ENCODE measurements around the gene MANSC1. TPM values are rescaled to one million over a fixed set of nuclear protein-coding genes. Genes with fewer than 3 reads are reported as not detected.

The MANSC1 gene
- total and polyA plus RNA-seq, 2 of the 13 experiments (the other 11 are each of a cell fraction or from before 2014, with no cell fraction given) = 1.9 to 4.2 TPM

- TF ChIP-seq TOPORS (CRISPR knock-in tag; IDR thresholded peaks at IDR 0.05) = no peak
- TF ChIP-seq MIXL1 (CRISPR knock-in tag; IDR thresholded peaks at IDR 0.05) = peak; percentile 94
- TF ChIP-seq ATF1 (CRISPR knock-in tag; IDR thresholded peaks at IDR 0.05) = no peak
Observed at GRCh38 chr12:12327802-12328201, 22.2 kb downstream of the MANSC1 start (continued).

GRCh38 chr12:12326262-12326661 lies 23.8 kb downstream of the MANSC1 start:
- H3K36me3 ChIP-seq (replicated peaks in 1 of 2; ENCODE audit: control insufficient read depth in 1 of 2, insufficient read depth in 2 of 2, low read length in 2 of 2) = no peaks in the 10 kb centered on the region
- no peak overlapping the region for H3K4me3 ChIP-seq (replicated peaks in 1 of 3; ENCODE audit: insufficient read depth in 1 of 3, low read depth in 2 of 3, low read length in 3 of 3)
- no TSS peak for BruUV-seq (replicated peaks)
- in situ Hi-C loops (cut with HindIII; ENCODE audit: extremely low pct_ligation_motif_present, low pct_unique_long_range_greater_than_20kb) = loop anchor here (10.0 kb wide), 1 partner anchor 51 kb away; no protein-coding TSS in a partner anchor
- intact Hi-C loops (cut with micrococcal nuclease; ENCODE audit: unreplicated experiment) = loop anchor here (2.0 kb wide), 1 partner anchor 243 kb away; no protein-coding TSS in a partner anchor
- no peak for TF ChIP-seq LRRFIP1 (CRISPR knock-in tag; conservative IDR thresholded peaks at IDR 0.05)
- TF ChIP-seq GPN1 (CRISPR knock-in tag; IDR thresholded peaks at IDR 0.05; ENCODE audit: borderline replicate concordance) = no peak
- TF ChIP-seq MTA3 (CRISPR knock-in tag; IDR thresholded peaks at IDR 0.05) = no peak
- no peak for TF ChIP-seq JUN (CRISPR knock-in tag; IDR thresholded peaks at IDR 0.05)
- TF ChIP-seq ZNF430 (CRISPR knock-in tag; IDR thresholded peaks at IDR 0.05) = no peak
- no peak for TF ChIP-seq POLR2G (IDR thresholded peaks at IDR 0.05; ENCODE audit: low read depth, low read length)
- TF ChIP-seq SAP130 (CRISPR knock-in tag; IDR thresholded peaks at IDR 0.05; ENCODE audit: low read depth) = no peak
- no peak for TF ChIP-seq HES4 (CRISPR knock-in tag; IDR thresholded peaks at IDR 0.05; ENCODE audit: borderline replicate concordance)
- TF ChIP-seq RFXANK (CRISPR knock-in tag; IDR thresholded peaks at IDR 0.05) = no peak
- TF ChIP-seq ZSCAN20 (CRISPR knock-in tag; IDR thresholded peaks at IDR 0.05; ENCODE audit: borderline replicate concordance) = no peak
- TF ChIP-seq, protein P1, sequence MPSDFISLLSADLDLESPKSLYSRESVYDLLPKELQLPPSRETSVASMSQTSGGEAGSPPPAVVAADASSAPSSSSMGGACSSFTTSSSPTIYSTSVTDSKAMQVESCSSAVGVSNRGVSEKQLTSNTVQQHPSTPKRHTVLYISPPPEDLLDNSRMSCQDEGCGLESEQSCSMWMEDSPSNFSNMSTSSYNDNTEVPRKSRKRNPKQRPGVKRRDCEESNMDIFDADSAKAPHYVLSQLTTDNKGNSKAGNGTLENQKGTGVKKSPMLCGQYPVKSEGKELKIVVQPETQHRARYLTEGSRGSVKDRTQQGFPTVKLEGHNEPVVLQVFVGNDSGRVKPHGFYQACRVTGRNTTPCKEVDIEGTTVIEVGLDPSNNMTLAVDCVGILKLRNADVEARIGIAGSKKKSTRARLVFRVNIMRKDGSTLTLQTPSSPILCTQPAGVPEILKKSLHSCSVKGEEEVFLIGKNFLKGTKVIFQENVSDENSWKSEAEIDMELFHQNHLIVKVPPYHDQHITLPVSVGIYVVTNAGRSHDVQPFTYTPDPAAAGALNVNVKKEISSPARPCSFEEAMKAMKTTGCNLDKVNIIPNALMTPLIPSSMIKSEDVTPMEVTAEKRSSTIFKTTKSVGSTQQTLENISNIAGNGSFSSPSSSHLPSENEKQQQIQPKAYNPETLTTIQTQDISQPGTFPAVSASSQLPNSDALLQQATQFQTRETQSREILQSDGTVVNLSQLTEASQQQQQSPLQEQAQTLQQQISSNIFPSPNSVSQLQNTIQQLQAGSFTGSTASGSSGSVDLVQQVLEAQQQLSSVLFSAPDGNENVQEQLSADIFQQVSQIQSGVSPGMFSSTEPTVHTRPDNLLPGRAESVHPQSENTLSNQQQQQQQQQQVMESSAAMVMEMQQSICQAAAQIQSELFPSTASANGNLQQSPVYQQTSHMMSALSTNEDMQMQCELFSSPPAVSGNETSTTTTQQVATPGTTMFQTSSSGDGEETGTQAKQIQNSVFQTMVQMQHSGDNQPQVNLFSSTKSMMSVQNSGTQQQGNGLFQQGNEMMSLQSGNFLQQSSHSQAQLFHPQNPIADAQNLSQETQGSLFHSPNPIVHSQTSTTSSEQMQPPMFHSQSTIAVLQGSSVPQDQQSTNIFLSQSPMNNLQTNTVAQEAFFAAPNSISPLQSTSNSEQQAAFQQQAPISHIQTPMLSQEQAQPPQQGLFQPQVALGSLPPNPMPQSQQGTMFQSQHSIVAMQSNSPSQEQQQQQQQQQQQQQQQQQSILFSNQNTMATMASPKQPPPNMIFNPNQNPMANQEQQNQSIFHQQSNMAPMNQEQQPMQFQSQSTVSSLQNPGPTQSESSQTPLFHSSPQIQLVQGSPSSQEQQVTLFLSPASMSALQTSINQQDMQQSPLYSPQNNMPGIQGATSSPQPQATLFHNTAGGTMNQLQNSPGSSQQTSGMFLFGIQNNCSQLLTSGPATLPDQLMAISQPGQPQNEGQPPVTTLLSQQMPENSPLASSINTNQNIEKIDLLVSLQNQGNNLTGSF (CRISPR knock-in tag; IDR thresholded peaks at IDR 0.05) = no peak
- TF ChIP-seq, protein P2, sequence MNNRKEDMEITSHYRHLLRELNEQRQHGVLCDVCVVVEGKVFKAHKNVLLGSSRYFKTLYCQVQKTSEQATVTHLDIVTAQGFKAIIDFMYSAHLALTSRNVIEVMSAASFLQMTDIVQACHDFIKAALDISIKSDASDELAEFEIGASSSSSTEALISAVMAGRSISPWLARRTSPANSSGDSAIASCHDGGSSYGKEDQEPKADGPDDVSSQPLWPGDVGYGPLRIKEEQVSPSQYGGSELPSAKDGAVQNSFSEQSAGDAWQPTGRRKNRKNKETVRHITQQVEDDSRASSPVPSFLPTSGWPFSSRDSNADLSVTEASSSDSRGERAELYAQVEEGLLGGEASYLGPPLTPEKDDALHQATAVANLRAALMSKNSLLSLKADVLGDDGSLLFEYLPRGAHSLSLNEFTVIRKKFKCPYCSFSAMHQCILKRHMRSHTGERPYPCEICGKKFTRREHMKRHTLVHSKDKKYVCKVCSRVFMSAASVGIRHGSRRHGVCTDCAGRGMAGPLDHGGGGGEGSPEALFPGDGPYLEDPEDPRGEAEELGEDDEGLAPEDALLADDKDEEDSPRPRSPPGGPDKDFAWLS (CRISPR knock-in tag; IDR thresholded peaks at IDR 0.05; ENCODE audit: borderline replicate concordance) = no peak
- POLR2A ChIA-PET = interaction anchor here (1.7 kb wide), 1 partner anchor 244 kb away, joined by 4 read pairs; no protein-coding TSS in a partner anchor
- CTCF ChIA-PET (ENCODE audit: low intra/inter-chr PET ratio, low total read pairs) = interaction anchor here (1.2 kb wide), 1 partner anchor 244 kb away, joined by 3 read pairs; no protein-coding TSS in a partner anchor
- no peaks in the 10 kb centered on the region for H3K9me3 ChIP-seq (ENCODE audit: low read length)
- FAIRE-seq = no peak
- H3K9ac ChIP-seq (ENCODE audit: insufficient read depth, low read depth, low read length) = no peak overlapping the region
- no peaks in the 10 kb centered on the region for H3K79me2 ChIP-seq (ENCODE audit: insufficient read depth, low read length)
- 96% methylated on average over 3 of the region's 3 CpGs for WGBS (ENCODE audit: low lambda C conversion rate)
- no peak overlapping the region for H3K4me2 ChIP-seq (ENCODE audit: low read depth, low read length)
- H3K27ac ChIP-seq (ENCODE audit: extremely low read length, insufficient read depth, low read length) = no peak overlapping the region
- H3K27me3 ChIP-seq (ENCODE audit: control insufficient read depth in 1 of 2, insufficient read depth in 2 of 2, low read length in 2 of 2) = no peaks in the 10 kb centered on the region
- ATAC-seq = no peak
- H4K20me1 ChIP-seq (ENCODE audit: insufficient read depth, low read length) = no peaks in the 10 kb centered on the region
- peaks cover 19% of the 10 kb centered on the region for H3K4me1 ChIP-seq (ENCODE audit: insufficient read depth, low read length)
- no peak for DNase-seq (ENCODE audit: low spot score)
- H2AFZ ChIP-seq (ENCODE audit: low read length) = no peak overlapping the region

All from HepG2 (cell line).